Coronary artery (tissue), 2 donors: ENCODE results near the gene SYPL1.

Experiments
- DNase-seq: peaks from one replicate; pipeline ENCODE4 v3.0.0-alpha.2; 2017; ENCODE audit warnings: low spot score
- H3K27ac ChIP-seq, 2 donors: fragments of 200-600 bp; sonication (generic); one replicate each; pipeline ENCODE4 v1.5.1; 2016 to 2019
- H3K4me3 ChIP-seq: fragments of 200-600 bp; sonication (generic); 2 replicates; pipeline ENCODE4 v1.5.1; 2016; ENCODE audit warnings: mild to moderate bottlenecking, moderate library complexity
- CTCF ChIP-seq: fragments of 200-600 bp; sonication (generic); IDR thresholded peaks from one replicate; pipeline ENCODE4 v1.5.1; 2019; ENCODE audit warnings: antibody characterized with exemption

The SYPL1 gene

GRCh38 chr7:106082087-106082854 lies 29.8 kb downstream of the SYPL1 start:
- TF ChIP-seq CTCF: no peak
- Histone ChIP-seq H3K4me3 (no peak overlapping the region), H3K27ac (no peak overlapping the region)
- no peak for DNase-seq

- no peak for TF ChIP-seq CTCF
- no peak overlapping the region for H3K27ac ChIP-seq
- no peak overlapping the region for H3K4me3 ChIP-seq
- DNase-seq: no peak
These were observed 31.7 kb downstream of the SYPL1 start for GRCh38 chr7:106080300-106080987.

- no peak for DNase-seq
- no peak for TF ChIP-seq CTCF
- H3K4me3 ChIP-seq: no peak overlapping the region
- no peak overlapping the region for H3K27ac ChIP-seq
These were observed 35.6 kb downstream of the SYPL1 start for GRCh38 chr7:106076537-106076936.

GRCh38 chr7:106075937-106076336 lies 36.2 kb downstream of the SYPL1 start:
- Histone ChIP-seq H3K4me3 (no peak overlapping the region), H3K27ac (no peak overlapping the region)
- TF ChIP-seq CTCF: no peak
- no peak for DNase-seq

GRCh38 chr7:106074257-106074656 lies 37.9 kb downstream of the SYPL1 start:
- H3K27ac ChIP-seq: no peak overlapping the region
- H3K4me3 ChIP-seq: no peak overlapping the region
- no peak for TF ChIP-seq CTCF
- DNase-seq: no peak

- H3K27ac ChIP-seq: no peak overlapping the region
- TF ChIP-seq CTCF: no peak
- H3K4me3 ChIP-seq: no peak overlapping the region
- no peak for DNase-seq
These were observed 38.4 kb downstream of the SYPL1 start for GRCh38 chr7:106073701-106074100.

- no peak overlapping the region for H3K4me3 ChIP-seq
- no peak for DNase-seq
- TF ChIP-seq CTCF: no peak
- peak overlapping the region in 1 of 2 donors; percentile 24 for H3K27ac ChIP-seq
These were observed 39.4 kb downstream of the SYPL1 start for GRCh38 chr7:106072715-106073091.
